PC-9 (cell line): ENCODE measurements around the gene ATG5. TPM values are rescaled to one million over a fixed set of nuclear protein-coding genes. Genes with fewer than 3 reads are reported as not detected.
"Not testable (repeated sequence)": the region's sequence is repeated elsewhere in the genome, so short reads cannot be mapped to it uniquely, and the experiment has no call there.

Experiments used
- BruUV-seq: library from RNA; stranded (reverse); fragments of 400-500 nt; replicated peaks from 2 replicates; lab custom pipeline; 2021; lab: Mats Ljungman, UMichigan
- CTCF ChIA-PET: fragments of 300-600 bp; sonication (Branson Sonifier 250); formaldehyde crosslinking; loops from one replicate; lab custom pipeline; 2022; ENCODE audit warnings: antibody characterized with exemption; lab: Charles Lee
- POLR2A ChIA-PET: fragments of 300-600 bp; sonication (Branson Sonifier 250); formaldehyde crosslinking; loops from one replicate; lab custom pipeline; 2022; ENCODE audit warnings: antibody characterized with exemption; ENCODE audit not compliant: unreplicated experiment; lab: Charles Lee
- DNase-seq, 2 experiments: peaks; one replicate each; pipeline versions ENCODE4 v3.0.0 to v3.0.0-alpha.2; 2015 to 2022; ENCODE audit warnings: mixed read lengths in 1 of 2
- H2AFZ ChIP-seq: fragments of 200-600 bp; sonication (generic); 2 replicates; pipeline ENCODE4 v1.8.1; 2017; ENCODE audit warnings: antibody characterized with exemption
- H3F3A ChIP-seq: fragments of 200-600 bp; sonication (generic); 2 replicates; pipeline ENCODE4 v1.8.1; 2017; ENCODE audit warnings: antibody characterized with exemption, mild to moderate bottlenecking, low read depth; ENCODE audit not compliant: insufficient read depth
- H3K27ac ChIP-seq: fragments of 200-600 bp; sonication (generic); 2 replicates; pipeline ENCODE4 v1.6.1; 2016; ENCODE audit warnings: mixed run types
- H3K27me3 ChIP-seq: fragments of 200-600 bp; sonication (generic); 2 replicates; pipeline ENCODE4 v1.6.1; 2016; ENCODE audit warnings: low read depth, mixed run types; ENCODE audit not compliant: insufficient read depth
- H3K36me3 ChIP-seq: fragments of 200-600 bp; sonication (generic); 2 replicates; pipeline ENCODE4 v1.6.1; 2016; ENCODE audit warnings: low read depth, mixed run types
- H3K4me1 ChIP-seq: fragments of 200-600 bp; sonication (generic); replicated peaks from 2 replicates; pipeline ENCODE4 v1.6.1; 2016; ENCODE audit warnings: mixed run types; ENCODE audit not compliant: insufficient read depth
- H3K4me2 ChIP-seq: fragments of 200-600 bp; sonication (generic); 2 replicates; pipeline ENCODE4 v1.6.1; 2017; ENCODE audit warnings: mixed run types
- H3K4me3 ChIP-seq: fragments of 200-600 bp; sonication (generic); 2 replicates; pipeline ENCODE4 v1.6.1; 2016; ENCODE audit warnings: mixed run types
- H3K79me2 ChIP-seq: fragments of 200-600 bp; sonication (generic); 2 replicates; pipeline ENCODE4 v1.6.1; 2017; ENCODE audit warnings: low read depth, mixed run types
- H3K9me2 ChIP-seq: fragments of 200-600 bp; sonication (generic); 2 replicates; pipeline ENCODE4 v1.8.1; 2017; ENCODE audit warnings: mild to moderate bottlenecking; ENCODE audit not compliant: insufficient read depth
- H3K9me3 ChIP-seq: fragments of 200-600 bp; sonication (generic); 2 replicates; pipeline ENCODE4 v1.8.1; 2016; ENCODE audit warnings: low read depth; ENCODE audit not compliant: insufficient read depth
- H4K20me1 ChIP-seq: fragments of 200-600 bp; sonication (generic); 2 replicates; pipeline ENCODE4 v1.8.1; 2017; ENCODE audit not compliant: insufficient read depth
- CTCF ChIP-seq: fragments of 200-600 bp; sonication (generic); conservative IDR thresholded peaks from 2 replicates; pipeline ENCODE4 v1.6.1; 2017; ENCODE audit warnings: mixed run types, antibody characterized with exemption, mild to moderate bottlenecking, moderate library complexity
- EZH2 ChIP-seq: fragments of 200-600 bp; sonication (generic); IDR thresholded peaks from 2 replicates; pipeline ENCODE4 v1.8.0; 2017; ENCODE audit warnings: antibody characterized with exemption, low read depth
- intact Hi-C: fragments of 100-400 bp; cut with micrococcal nuclease; formaldehyde crosslinking; loops from one replicate; pipeline ENCODE4 v1.10.0; 2022; ENCODE audit not compliant: unreplicated experiment
- total RNA-seq: library from RNA; stranded (reverse); gene quantifications from 2 replicates; pipeline ENCODE4 v1.2.3, GENCODE V29; 2021

ATG5 gene
- total RNA-seq, 1 experiment from 2014 or later = 39.8 TPM

GRCh38 chr6:106272287-106272686 is 53.3 kb downstream of the ATG5 start:
- Histone ChIP-seq H3K79me2 (peaks cover 54% of the 10 kb centered on the region), H3K4me1 (no peaks in the 10 kb centered on the region)
- TF ChIP-seq EZH2 (no peak), CTCF (no peak)

GRCh38 chr6:106270414-106270813 is 55.1 kb downstream of the ATG5 start:
- H3K27ac ChIP-seq = no peak overlapping the region
- no peaks in the 10 kb centered on the region; the same call in 1 of the 2 replicates for H3F3A ChIP-seq
- CTCF ChIA-PET = no interaction called here
- H4K20me1 ChIP-seq = no peaks in the 10 kb centered on the region
- H3K4me3 ChIP-seq = no peak overlapping the region
- no peaks in the 10 kb centered on the region for H3K4me1 ChIP-seq
- H3K36me3 ChIP-seq = no peaks in the 10 kb centered on the region
- peaks cover 68% of the 10 kb centered on the region for H3K79me2 ChIP-seq
- DNase-seq = no peak
- no TSS peak for BruUV-seq
- TF ChIP-seq CTCF (no peak), EZH2 (no peak)
- intact Hi-C loops = no loop called here
- H3K4me2 ChIP-seq = no peak overlapping the region
- POLR2A ChIA-PET = interaction anchor here (0.6 kb wide), 1 partner anchor 554 kb away, joined by 3 read pairs; no protein-coding TSS in a partner anchor
- no peaks in the 10 kb centered on the region for H3K27me3 ChIP-seq
- H2AFZ ChIP-seq = no peak overlapping the region
- no peaks in the 10 kb centered on the region for H3K9me2 ChIP-seq
- 0 out of 2 replicates have a peak, but pooled peaks cover 8% of the 10 kb centered on the region for H3K9me3 ChIP-seq

More at GRCh38 chr6:106272287-106272686, 53.3 kb downstream of the ATG5 start:
- Histone ChIP-seq H3K9me2 (no peaks in the 10 kb centered on the region), H3K4me3 (no peak overlapping the region), H4K20me1 (no peaks in the 10 kb centered on the region), H3F3A (no peaks in the 10 kb centered on the region; the same call in 1 of the 2 replicates), H3K9me3 (0 out of 2 replicates have a peak, but pooled peaks cover 5% of the 10 kb centered on the region), H2AFZ (no peak overlapping the region), H3K4me2 (no peak overlapping the region), H3K27ac (no peak overlapping the region), H3K36me3 (0 out of 2 replicates have a peak, but pooled peaks cover 4% of the 10 kb centered on the region), H3K27me3 (no peaks in the 10 kb centered on the region)
- ChIA-PET CTCF (no interaction called here), POLR2A (no interaction called here)
- intact Hi-C loops = no loop called here
- no peak for DNase-seq
- no TSS peak for BruUV-seq

- H2AFZ ChIP-seq, POLR2A ChIA-PET, H3K4me3 ChIP-seq, DNase-seq, H3F3A ChIP-seq, H4K20me1 ChIP-seq, H3K27ac ChIP-seq, H3K27me3 ChIP-seq, BruUV-seq, H3K36me3 ChIP-seq, H3K9me3 ChIP-seq, H3K4me1 ChIP-seq, CTCF ChIA-PET, H3K9me2 ChIP-seq, intact Hi-C loops, H3K4me2 ChIP-seq: not testable (repeated sequence)
- peaks cover 75% of the 10 kb centered on the region for H3K79me2 ChIP-seq
Observed at GRCh38 chr6:106269268-106269919, 56.2 kb downstream of the ATG5 start.

GRCh38 chr6:106268500-106268899 is 57.1 kb downstream of the ATG5 start:
- BruUV-seq, POLR2A ChIA-PET, H3K36me3 ChIP-seq, CTCF ChIA-PET, H3K27ac ChIP-seq, H2AFZ ChIP-seq, DNase-seq, H3K27me3 ChIP-seq, H3K4me3 ChIP-seq, H3K4me1 ChIP-seq, H3K9me3 ChIP-seq, H4K20me1 ChIP-seq, H3K4me2 ChIP-seq, intact Hi-C loops, H3F3A ChIP-seq, H3K9me2 ChIP-seq: not testable (repeated sequence)
- H3K79me2 ChIP-seq = peaks cover 76% of the 10 kb centered on the region

GRCh38 chr6:106264433-106264832 is 61.1 kb downstream of the ATG5 start:
- H3K9me2 ChIP-seq, H3K27ac ChIP-seq, H3K9me3 ChIP-seq, H2AFZ ChIP-seq, H3K27me3 ChIP-seq, BruUV-seq, H3K4me2 ChIP-seq, DNase-seq, CTCF ChIA-PET, H3F3A ChIP-seq, POLR2A ChIA-PET, H3K36me3 ChIP-seq, H4K20me1 ChIP-seq, H3K4me3 ChIP-seq, H3K4me1 ChIP-seq, intact Hi-C loops: not testable (repeated sequence)
- peaks cover 65% of the 10 kb centered on the region for H3K79me2 ChIP-seq

GRCh38 chr6:106259748-106260147 is 65.8 kb downstream of the ATG5 start:
- H3K79me2 ChIP-seq = peaks cover 44% of the 10 kb centered on the region

More at GRCh38 chr6:106259748-106260147, 65.8 kb downstream of the ATG5 start:
- H3K36me3 ChIP-seq, POLR2A ChIA-PET, H4K20me1 ChIP-seq, H3K27me3 ChIP-seq, H3K9me3 ChIP-seq, DNase-seq, H2AFZ ChIP-seq, CTCF ChIA-PET, BruUV-seq, H3K4me3 ChIP-seq, intact Hi-C loops, H3K4me2 ChIP-seq, H3K27ac ChIP-seq, H3F3A ChIP-seq, H3K9me2 ChIP-seq, H3K4me1 ChIP-seq: not testable (repeated sequence)
